Stimulated activated CD8-positive, alpha-beta memory T cell treated with anti-CD3 and anti-CD28 coated beads, Interleukin-2, amount 100 ng/mL, for 1 hour (primary cell): ENCODE measurements around the gene QRICH1.

Experiments
- DNase-seq, 2 donors: peaks; one replicate each; pipeline ENCODE4 v3.0.0-alpha.2; 2020; ENCODE audit warnings: low read depth in 2 of 2

The QRICH1 gene

DNA sequence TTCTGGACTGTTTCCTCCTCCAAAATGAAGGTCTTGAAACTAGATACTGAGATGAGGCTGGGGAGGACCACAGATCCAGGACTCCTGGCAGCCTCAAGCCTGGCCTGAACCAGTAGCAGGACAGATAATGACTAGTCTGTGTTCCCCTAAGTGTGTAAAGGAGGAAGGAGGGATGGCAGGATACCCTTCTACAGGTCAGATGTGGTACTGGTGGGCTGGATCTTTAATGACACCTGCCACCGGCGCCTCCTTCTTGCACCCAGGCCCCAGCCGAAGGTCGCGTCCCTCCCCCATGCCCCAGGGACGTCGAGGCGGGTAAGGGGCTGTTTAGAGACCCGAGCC is 26.2 kb upstream of the QRICH1 start:
- no peak for DNase-seq

DNA sequence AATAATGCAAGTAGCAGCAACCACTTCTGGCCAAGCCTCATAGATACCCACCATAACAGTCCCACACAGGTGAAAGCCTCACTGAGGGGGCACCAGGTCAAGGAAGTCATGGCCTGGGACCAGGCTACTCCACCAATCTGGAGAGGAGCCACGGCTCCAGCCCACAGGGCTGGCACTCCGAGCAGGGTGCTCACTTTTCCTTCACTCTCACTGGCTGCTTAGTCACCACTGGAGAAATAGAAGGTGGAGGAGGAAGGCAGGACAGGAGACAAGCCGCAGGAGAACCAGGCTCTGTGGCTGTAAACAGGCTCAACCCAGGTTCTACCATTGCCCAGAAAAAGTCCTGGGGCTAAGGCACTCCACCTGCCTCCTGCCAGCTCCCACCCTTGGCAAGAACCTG is 25.6 kb upstream of the QRICH1 start:
- no peak for DNase-seq

DNA sequence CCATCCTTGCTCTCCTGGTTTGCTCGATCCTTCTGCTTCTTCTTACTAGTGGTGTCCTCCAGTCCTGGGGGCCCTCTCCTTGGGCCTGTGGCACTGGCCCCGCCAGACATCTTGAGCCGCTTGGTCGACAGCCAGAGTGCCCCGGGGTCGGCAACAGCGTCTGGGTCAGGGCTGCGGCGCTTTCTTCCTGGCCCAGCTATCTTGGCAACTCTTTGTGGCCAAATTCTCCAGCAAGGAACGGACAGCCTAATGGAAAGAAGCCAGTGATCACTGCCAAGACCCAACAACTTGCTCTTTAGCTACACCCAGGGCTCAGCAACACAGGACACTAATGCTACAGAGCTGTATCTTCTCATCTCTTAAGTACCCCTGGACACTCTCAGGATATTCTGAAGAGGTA is 25.2 kb upstream of the QRICH1 start:
- DNase-seq: no peak

DNA sequence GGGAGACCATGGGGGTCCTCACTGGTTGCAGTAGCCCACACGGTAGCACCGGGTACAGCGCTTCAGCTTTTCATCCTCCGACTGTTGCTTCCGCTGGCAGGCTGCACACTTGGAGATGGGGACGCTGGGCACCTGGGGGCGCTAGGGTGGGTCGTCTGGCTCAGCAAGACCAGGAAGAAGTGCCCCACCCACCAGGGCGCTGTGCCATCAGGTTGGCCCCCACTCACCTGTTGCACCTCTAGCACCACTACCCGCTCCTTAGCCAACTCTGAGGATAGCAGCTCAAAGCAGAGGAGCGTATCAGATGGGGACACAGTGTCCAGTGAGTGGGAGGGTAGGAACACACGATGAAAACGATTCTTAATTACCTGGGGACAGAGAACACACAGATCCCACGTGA is 18.4 kb upstream of the QRICH1 start:
- no peak for DNase-seq

DNA sequence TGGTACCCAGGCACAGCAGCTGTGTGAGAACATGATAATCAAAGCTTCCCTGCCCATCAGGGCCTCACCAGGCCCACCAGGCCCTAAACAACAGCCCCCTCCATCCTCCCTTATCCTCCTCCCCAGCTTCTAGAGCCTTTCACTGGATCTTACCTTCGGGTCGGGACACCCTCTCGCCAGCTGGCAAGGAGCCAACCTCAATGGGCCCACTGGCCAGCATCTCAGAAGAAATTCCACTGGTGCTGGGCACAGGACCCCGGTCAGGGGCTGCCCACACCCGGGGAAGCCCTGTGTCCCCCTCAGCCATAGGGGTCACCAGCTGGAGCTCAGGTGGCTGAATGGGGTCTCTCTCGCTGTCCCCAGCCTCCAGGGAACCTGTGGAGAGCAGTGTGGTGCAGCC is 17.5 kb upstream of the QRICH1 start:
- no peak for DNase-seq

DNA sequence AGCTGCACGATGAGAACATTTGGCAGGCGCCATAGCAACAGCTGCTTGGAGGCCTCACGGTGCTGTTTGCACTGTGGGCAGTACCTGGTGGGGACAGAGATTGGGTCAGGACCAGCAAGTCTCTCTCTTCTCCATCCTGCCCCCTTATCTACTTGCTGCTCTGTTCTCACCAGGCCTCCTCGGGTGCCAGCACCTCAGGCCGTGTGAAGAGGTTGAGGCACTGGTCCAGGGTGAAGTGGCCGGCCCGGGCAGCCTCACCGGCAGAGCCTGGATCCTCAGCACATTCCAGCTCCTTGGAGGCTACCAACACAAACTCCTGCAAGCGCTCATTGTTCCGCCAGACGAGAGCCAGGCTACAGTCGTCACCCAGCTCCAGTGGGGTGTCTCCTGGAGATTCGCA is 16.9 kb upstream of the QRICH1 start:
- DNase-seq: no peak

DNA sequence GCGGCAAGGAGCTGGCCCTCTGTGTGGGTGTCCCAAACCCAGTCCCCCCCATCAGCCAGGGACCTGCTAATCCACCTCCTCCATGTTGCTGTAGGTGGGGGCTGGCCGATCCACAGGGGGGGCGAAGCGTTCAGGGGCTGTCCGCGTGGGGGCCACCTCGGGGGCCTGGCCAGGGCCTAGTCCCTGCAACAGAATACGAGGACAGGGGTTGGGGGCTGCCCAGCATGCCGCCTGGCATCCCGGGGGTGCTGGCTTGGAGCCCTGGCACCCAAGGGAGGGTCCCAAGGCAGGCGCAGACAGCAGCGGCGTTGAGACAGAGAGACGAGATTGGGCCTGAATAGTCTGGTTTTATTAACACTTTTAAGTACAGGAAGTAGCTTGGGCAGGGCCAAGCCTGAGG is 14.5 kb upstream of the QRICH1 start:
- no peak for DNase-seq

DNA sequence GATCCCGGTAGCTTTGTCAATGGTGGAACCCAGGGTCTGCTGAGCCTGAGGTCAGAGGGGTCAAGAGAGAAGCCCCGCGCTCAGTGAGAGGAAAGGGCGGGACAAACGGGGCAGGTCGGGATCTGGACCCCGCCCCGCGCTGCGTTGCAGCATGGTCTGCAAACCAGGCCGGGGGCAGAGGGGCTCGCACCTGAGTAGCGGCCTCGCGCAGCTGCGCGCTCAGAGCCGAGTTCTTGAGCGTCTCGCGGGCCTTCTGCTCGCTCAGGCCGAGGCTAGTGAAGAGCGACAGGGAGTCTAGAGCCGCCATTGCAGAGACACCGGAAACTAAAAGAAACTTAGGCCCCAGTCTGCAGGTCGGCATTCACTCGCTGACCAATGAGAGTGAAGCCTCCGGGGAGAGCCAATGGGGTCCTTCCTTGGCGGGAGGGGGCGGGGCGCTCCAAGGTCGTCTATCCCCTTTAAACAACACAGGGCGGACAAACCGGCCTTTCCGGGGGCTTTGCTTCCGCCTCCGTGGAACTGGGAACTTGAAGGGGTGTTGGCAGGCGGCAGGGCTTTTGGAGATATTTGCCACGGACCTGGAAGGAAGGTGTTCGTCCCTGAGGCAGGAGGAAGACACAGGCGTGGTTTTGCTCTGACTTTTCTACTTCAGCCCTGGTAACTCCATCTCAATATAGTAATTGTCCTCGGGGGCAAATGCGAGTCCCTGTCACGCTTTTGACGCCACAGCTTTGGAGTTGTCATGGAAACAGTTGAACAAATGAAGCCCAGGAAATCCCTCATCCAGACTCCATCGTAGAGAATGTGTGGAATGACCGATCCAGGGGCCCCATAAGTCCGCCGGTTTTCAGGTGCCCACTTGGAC is 10.8 kb upstream of the QRICH1 start, which contains the start of gene QARS1:
Gene QARS1, minus strand, starts transcription at position 331 of the 865 bp plus-strand sequence. Its CDS starts 24 bp downstream, at position 307.
- peak; percentile 73 to 77 for DNase-seq

DNA sequence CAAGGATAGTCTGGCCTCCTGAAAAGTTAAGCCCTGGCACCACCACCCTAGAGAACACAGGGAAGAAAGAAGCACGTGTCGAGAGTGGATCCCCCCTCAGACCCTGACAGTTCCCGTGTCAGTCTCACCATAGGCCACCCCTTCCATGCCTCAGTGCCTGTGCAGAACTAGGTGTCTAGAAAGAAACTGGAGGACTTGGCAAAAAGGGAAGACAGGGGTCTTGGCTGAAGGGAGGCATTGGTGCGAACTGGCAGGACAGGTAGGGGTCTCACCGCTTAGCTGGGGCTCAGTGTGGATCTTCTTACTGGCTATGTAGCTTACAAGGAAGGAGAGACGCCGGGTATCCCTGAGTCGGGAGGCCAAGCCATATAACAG is 10.2 kb upstream of the QRICH1 start:
- DNase-seq: no peak

DNA sequence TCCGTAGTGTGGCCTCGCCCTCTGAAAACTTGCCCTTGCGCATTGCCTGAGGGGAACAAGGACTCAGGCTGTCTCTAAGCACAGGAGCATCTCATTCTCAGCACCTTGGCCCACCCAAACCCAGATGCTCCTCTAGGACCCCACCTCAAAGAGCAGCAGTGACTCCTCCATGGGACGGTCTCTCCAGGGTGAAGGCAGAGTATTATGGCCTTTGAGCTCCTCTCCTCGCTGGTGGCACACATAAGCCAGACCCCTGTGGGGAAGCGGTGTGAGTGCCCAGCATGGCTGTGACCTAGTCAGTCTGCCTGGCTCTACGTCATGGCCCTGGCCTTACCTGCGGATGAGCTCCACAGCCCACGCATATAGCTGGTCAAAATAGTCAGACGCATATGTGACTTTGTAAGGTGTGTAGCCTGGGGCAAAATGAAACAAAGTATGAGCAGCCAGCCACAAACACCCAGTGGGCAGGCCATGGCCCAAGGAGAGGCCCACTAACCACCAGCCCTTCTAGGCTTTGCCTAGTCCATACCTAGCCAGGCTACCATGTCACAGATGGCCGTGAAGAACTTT is 6.3 kb upstream of the QRICH1 start:
- no peak for DNase-seq

DNA sequence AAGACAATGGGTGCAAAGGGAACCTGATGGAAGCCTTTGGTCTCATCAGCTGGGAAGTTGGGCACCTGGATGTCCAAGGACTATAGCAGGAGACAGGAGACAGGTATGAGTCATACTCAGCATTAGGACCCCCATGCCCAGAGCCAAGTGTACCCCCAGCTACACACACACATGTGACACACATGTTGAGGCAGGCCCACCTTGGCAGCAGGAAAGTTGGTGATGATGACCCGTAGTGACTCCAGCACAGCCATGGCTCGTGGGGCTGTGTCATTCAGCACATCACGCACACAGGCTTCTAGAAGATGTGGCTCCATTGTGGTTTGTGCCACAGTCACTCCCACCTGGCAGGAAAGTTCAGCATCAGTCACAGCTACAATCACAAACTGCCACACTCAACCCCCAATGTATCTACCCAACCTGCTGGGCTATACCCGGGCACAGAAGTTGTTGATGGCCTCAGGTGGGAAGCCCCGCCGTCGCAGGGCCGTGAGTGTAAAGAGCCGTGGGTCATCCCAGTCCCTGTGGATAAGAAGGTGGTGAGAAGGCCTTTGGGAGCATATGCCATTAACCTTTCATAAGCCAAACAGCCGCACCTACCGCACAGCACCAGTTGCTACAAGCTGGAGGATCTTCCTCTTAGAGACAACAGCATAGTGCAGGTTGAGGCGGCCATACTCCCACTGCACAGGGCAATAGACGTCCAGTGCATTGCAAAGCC is 5.2 kb upstream of the QRICH1 start:
- DNase-seq: no peak

DNA sequence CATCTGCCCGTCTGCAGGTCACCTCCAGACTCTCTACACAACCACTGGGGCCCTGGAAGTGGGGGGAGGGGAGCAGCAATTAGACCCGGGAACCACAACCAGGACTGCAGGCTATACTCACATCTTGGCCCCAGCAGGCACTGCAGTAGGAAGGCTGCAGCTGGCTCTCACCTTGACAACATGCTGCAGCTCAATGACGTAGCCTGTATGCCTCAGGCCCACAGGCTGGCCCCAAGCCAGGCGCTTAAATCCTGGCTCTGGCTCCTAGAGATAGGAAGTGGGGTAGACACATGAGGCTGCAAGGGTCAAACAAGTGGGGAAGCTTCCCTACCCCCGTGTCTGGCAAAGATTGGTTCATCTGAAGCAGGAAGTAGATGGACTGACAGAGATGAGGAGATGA is 4.6 kb upstream of the QRICH1 start:
- DNase-seq: no peak

DNA sequence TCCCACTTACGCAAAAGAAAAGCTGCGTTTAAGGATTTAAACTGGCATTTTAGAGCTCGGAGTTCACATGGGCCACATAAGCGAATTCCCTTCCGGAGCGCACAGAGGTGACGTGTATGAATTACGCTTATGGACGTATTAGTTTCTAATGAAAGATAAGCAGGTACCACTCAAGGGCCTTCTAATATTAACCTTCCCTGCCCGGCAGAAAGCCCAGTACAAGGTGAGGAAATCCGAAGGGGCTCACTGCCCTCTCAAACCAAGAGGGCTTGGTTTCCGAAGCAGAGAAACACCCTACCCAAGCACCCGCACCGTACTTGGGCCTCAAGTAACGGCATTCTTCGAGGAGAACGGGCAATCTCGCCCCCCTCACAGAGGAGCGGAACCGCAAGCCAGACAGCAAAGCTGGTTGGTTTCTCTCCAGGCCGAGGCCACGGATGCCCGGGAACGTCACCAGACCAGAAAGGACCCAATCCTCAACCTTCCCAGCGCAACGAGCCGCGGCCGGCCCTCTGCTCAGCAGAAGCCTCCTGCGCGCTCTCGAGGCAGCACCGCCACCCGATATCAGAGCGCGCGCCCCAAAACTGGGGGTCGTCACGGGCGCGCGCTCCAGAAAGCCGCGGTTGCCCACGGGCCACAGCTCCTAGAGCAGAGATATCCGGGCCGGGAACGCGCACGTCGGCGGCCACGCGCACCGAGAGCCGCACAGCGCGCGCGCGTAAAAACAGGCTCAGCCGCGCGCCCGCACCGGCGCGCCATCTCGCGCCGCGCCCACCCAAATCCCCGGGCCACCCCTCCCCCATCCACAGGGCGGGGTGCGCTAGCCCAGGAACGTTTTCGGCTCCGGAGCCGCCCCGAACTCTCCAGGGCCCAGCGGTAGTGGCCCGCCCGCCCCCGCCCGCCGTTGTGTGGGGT is 676 bp downstream of the QRICH1 start:
- peak; percentile 56 to 58 for DNase-seq

DNA sequence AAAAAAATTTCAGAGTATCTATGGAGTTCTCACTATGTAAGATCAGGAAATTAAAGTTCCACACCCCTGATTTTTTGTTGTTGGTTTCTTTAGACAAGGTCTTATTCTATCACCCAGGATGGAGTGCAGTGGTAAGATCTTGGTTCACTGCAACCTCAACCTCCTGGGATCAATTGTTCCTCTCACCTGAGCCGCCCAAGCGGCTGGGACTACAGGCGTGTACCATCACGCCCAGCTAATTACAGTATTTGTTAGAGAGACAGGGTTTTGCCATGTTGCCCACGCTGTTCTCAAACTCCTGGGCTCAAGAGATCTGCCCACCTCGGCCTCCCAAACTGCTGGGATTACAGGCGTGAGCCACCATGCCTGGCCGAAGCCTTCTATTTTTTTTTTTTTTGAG is 12.4 kb downstream of the QRICH1 start:
- DNase-seq: no peak

DNA sequence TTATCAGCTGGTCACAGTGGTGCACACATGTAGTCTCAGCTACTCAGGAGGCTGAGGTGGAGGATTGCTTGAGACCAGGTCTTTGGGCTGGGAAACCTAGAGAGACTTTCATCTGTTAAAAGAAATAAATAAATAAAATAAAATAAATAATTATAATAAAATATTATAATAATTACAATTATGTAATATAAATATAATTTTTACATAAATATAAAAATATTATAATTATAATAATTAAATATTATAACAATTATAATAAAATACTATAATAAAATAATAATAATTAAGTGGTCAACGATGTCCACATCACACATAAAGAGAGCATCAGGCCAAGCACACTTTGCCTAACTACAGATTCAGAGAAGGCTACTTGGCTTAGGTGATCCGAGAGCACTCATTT is 14.6 kb downstream of the QRICH1 start:
- DNase-seq: no peak

DNA sequence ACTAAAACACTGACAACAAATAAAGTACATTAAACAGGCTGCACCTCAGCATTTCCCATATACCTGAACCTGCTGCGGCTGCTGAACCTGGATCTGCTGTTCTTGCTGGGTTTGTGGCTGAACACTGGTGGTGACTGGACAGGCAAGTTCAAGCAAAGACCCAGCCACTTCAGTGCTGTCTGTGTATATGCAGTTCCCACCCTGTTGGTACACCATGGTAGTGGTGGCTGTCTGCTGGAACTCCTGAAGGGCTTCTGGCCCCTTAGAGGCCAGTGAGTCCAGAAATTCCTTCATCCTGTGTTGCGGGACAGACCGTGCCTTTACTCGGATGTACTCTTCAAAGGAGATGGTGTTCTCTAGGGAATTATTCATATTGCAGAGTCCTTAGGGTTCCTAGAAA is 17.2 kb downstream of the QRICH1 start:
- DNase-seq: no peak

DNA sequence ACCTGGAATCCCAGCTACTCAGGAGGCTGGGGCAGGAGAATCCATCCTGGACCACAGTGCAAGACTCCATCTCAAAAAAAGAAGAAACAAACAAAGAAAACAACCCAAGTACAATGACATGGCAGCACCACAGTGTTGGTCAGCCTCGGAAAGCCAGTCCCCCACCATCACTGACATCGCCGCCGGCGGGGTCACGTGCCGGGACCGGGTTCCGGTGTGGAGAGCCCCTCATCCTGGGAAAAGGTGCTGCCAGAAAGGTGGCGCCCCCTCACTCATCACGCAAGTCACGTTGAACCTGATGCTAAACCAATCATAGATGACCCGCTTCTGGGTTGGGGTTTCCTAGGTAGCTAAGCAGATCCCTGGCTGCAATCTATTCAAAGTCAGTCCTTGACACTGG is 17.8 kb downstream of the QRICH1 start:
- no peak for DNase-seq

DNA sequence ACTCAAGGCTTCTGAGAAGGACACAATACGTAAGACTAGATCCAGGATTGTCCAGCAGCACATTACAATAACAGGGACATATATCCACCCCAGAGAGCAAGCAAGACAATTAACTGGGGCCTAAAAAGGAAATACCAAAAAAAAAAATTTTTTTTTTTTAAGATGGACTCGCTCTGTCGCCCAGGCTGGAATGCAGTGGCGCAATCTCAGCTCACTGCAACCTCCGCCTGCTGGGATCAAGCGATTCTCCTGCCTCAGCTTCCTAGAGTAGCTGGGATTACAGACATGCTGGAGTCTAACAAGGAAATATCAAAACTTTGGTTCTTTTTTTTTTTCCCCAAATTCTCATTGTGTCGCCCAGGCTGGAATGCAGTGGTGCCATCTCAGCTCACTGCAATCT is 35.9 kb downstream of the QRICH1 start:
- no peak for DNase-seq

DNA sequence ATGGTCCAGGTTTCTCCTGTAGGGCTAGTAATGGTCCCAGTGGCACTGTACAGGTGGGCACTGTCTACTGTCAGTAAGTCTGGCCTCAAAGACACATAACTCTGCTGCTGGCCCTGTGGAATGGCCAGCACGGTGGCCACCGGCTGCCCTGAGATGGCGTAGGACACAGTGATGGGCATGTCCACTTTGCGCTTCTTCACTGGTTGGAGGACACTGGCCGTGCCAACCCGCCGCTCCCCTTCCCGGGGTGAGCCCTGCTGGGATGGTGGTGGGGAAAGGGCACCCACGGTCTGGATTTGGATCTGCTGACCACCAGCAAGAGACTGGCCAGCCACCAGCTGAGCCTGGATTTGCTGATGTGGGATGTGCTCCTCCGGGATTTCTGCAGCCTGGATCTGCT is 36.6 kb downstream of the QRICH1 start:
- DNase-seq: no peak

DNA sequence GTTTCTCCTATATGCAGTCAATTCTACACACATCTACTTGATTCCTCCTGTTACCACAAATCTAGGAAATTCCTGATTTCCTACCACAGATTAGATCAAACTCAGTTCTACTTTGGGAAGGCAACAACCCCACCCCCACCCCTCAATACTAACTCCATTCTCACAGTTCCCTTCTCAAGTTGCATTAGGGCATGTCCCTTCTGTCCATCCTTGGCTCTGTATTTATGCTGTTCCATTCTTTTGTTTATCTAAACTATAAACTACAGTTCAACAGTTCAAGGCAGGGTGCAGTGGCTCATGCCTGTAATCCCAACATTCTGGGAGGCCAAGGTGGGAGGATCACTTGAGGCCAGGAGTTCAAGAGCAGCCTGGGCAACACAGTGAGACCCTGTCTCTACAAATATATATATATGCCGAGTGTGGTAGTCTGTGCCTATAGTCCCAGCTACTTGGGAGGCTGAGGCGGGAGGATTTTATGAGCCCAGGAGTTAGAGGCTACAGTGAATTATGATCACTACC is 39.5 kb downstream of the QRICH1 start:
- DNase-seq: no peak

DNA sequence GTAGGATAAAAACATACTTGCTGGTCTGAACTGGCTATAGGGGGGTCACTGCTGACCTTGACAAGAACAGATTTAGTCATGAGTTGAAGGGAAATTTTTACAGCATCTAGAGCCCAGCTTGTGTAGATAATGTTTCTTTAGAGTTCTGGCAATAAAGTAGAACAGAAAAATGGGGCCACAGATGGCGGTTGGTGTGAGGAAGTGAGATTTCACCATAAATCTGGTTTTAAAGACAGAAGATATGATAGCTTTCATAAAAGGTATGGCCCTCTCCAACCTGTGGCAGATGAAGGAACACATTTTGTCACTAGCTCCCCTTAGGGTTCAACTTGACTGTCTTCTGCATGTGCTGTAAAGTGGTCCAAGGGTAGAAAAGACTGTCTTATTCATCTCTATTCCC is 40.3 kb downstream of the QRICH1 start:
- DNase-seq: no peak

DNA sequence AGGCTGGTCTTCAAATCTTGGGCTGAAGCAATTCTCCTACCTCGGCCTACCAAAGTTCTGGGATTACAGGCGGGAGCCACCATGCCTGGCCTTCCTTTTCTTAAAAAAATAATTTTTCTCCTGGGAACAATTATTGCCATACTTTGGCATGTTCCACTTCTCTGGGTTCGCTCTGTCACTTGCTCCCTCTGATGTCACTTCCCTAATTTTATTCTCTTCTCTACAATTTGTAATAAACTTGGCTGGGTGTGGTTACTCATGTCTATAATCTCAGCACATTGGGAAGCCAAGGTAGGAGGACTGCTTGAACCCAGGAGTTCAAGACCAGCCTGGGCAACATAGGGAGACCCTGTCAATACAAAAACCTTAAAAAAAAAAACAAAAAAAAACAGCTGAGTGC is 58.6 kb downstream of the QRICH1 start:
- DNase-seq: no peak
